PC-9 (cell line): ENCODE data around the gene URGCP. TPM values are rescaled to one million over a fixed set of nuclear protein-coding genes. Genes with fewer than 3 reads are reported as not detected.

Experiments
- BruUV-seq: library from RNA; stranded (reverse); fragments of 400-500 nt; replicated peaks from 2 replicates; lab custom pipeline; 2021; lab: Mats Ljungman, UMichigan
- CTCF ChIA-PET: fragments of 300-600 bp; sonication (Branson Sonifier 250); formaldehyde crosslinking; loops from one replicate; lab custom pipeline; 2022; ENCODE audit warnings: antibody characterized with exemption; lab: Charles Lee
- POLR2A ChIA-PET: fragments of 300-600 bp; sonication (Branson Sonifier 250); formaldehyde crosslinking; loops from one replicate; lab custom pipeline; 2022; ENCODE audit warnings: antibody characterized with exemption; ENCODE audit not compliant: unreplicated experiment; lab: Charles Lee
- DNase-seq, 2 experiments: peaks; one replicate each; pipeline versions ENCODE4 v3.0.0 to v3.0.0-alpha.2; 2015 to 2022; ENCODE audit warnings: mixed read lengths in 1 of 2
- H2AFZ ChIP-seq: fragments of 200-600 bp; sonication (generic); 2 replicates; pipeline ENCODE4 v1.8.1; 2017; ENCODE audit warnings: antibody characterized with exemption
- H3F3A ChIP-seq: fragments of 200-600 bp; sonication (generic); 2 replicates; pipeline ENCODE4 v1.8.1; 2017; ENCODE audit warnings: antibody characterized with exemption, mild to moderate bottlenecking, low read depth; ENCODE audit not compliant: insufficient read depth
- H3K27ac ChIP-seq: fragments of 200-600 bp; sonication (generic); 2 replicates; pipeline ENCODE4 v1.6.1; 2016; ENCODE audit warnings: mixed run types
- H3K27me3 ChIP-seq: fragments of 200-600 bp; sonication (generic); 2 replicates; pipeline ENCODE4 v1.6.1; 2016; ENCODE audit warnings: low read depth, mixed run types; ENCODE audit not compliant: insufficient read depth
- H3K36me3 ChIP-seq: fragments of 200-600 bp; sonication (generic); 2 replicates; pipeline ENCODE4 v1.6.1; 2016; ENCODE audit warnings: low read depth, mixed run types
- H3K4me1 ChIP-seq: fragments of 200-600 bp; sonication (generic); replicated peaks from 2 replicates; pipeline ENCODE4 v1.6.1; 2016; ENCODE audit warnings: mixed run types; ENCODE audit not compliant: insufficient read depth
- H3K4me2 ChIP-seq: fragments of 200-600 bp; sonication (generic); 2 replicates; pipeline ENCODE4 v1.6.1; 2017; ENCODE audit warnings: mixed run types
- H3K4me3 ChIP-seq: fragments of 200-600 bp; sonication (generic); 2 replicates; pipeline ENCODE4 v1.6.1; 2016; ENCODE audit warnings: mixed run types
- H3K79me2 ChIP-seq: fragments of 200-600 bp; sonication (generic); 2 replicates; pipeline ENCODE4 v1.6.1; 2017; ENCODE audit warnings: low read depth, mixed run types
- H3K9me2 ChIP-seq: fragments of 200-600 bp; sonication (generic); 2 replicates; pipeline ENCODE4 v1.8.1; 2017; ENCODE audit warnings: mild to moderate bottlenecking; ENCODE audit not compliant: insufficient read depth
- H3K9me3 ChIP-seq: fragments of 200-600 bp; sonication (generic); 2 replicates; pipeline ENCODE4 v1.8.1; 2016; ENCODE audit warnings: low read depth; ENCODE audit not compliant: insufficient read depth
- H4K20me1 ChIP-seq: fragments of 200-600 bp; sonication (generic); 2 replicates; pipeline ENCODE4 v1.8.1; 2017; ENCODE audit not compliant: insufficient read depth
- EZH2 ChIP-seq: fragments of 200-600 bp; sonication (generic); IDR thresholded peaks from 2 replicates; pipeline ENCODE4 v1.8.0; 2017; ENCODE audit warnings: antibody characterized with exemption, low read depth
- intact Hi-C: fragments of 100-400 bp; cut with micrococcal nuclease; formaldehyde crosslinking; loops from one replicate; pipeline ENCODE4 v1.10.0; 2022; ENCODE audit not compliant: unreplicated experiment
- total RNA-seq: library from RNA; stranded (reverse); gene quantifications from 2 replicates; pipeline ENCODE4 v1.2.3, GENCODE V29; 2021
- TF ChIP-seq, protein P1 (sequence below): fragments of 200-600 bp; sonication (generic); conservative IDR thresholded peaks from 2 replicates; pipeline ENCODE4 v1.6.1; 2017; ENCODE audit warnings: mixed run types, antibody characterized with exemption, mild to moderate bottlenecking, moderate library complexity

Gene URGCP
- total RNA-seq, 1 experiment from 2014 or later: 49.5 TPM

DNA sequence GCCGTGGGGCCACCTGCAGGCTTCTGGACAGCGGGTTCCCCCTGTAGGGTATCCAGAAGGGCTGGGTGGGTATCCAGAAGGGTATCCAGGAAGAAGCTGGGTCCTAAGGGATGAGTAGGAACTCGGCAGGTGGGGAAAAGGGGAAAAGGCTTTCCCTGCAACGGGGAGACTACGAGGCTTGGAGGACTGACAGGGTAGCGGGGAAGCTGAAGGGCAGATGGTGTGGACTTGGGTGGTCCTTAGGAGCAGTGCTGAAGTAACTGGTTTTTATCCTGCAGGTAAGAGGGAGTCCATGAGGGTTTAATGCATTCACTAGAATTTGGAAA, 20.4 kb upstream of the URGCP start:
- peak overlapping the region; percentile 85 for H3K4me2 ChIP-seq
- TF ChIP-seq, protein P1, sequence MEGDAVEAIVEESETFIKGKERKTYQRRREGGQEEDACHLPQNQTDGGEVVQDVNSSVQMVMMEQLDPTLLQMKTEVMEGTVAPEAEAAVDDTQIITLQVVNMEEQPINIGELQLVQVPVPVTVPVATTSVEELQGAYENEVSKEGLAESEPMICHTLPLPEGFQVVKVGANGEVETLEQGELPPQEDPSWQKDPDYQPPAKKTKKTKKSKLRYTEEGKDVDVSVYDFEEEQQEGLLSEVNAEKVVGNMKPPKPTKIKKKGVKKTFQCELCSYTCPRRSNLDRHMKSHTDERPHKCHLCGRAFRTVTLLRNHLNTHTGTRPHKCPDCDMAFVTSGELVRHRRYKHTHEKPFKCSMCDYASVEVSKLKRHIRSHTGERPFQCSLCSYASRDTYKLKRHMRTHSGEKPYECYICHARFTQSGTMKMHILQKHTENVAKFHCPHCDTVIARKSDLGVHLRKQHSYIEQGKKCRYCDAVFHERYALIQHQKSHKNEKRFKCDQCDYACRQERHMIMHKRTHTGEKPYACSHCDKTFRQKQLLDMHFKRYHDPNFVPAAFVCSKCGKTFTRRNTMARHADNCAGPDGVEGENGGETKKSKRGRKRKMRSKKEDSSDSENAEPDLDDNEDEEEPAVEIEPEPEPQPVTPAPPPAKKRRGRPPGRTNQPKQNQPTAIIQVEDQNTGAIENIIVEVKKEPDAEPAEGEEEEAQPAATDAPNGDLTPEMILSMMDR: no peak; the same call in 1 of the 2 replicates
- no peak for TF ChIP-seq EZH2
- intact Hi-C loops: loop anchor here (1.0 to 2.0 kb wide), 2 partner anchors 22 to 57 kb away; partner anchors contain the start of gene MRPS24
- H3K27ac ChIP-seq: peak overlapping the region; percentile 84
- no peaks in the 10 kb centered on the region for H3K27me3 ChIP-seq
- no peaks in the 10 kb centered on the region for H3K9me2 ChIP-seq
- H3K36me3 ChIP-seq: no peaks in the 10 kb centered on the region
- peaks cover 21% of the 10 kb centered on the region for H3K4me1 ChIP-seq
- H4K20me1 ChIP-seq: no peaks in the 10 kb centered on the region
- peak overlapping the region; percentile 90 for H2AFZ ChIP-seq
- ChIA-PET CTCF (interaction anchor here (0.7 kb wide), 1 partner anchor 173 kb away, joined by 3 read pairs; no protein-coding TSS in a partner anchor), POLR2A (interaction anchor here (0.5 to 0.6 kb wide), 2 partner anchors 16 to 197 kb away, joined by 5 to 6 read pairs; partner anchors contain the start of gene COA1)
- no peak for DNase-seq
- peak overlapping the region; percentile 84 for H3K4me3 ChIP-seq
- H3F3A ChIP-seq: peaks cover 20% of the 10 kb centered on the region; the same call in 1 of the 2 replicates
- no TSS peak for BruUV-seq
- H3K9me3 ChIP-seq: no peaks in the 10 kb centered on the region
- H3K79me2 ChIP-seq: peaks cover 22% of the 10 kb centered on the region; the same call in 1 of the 2 replicates

DNA sequence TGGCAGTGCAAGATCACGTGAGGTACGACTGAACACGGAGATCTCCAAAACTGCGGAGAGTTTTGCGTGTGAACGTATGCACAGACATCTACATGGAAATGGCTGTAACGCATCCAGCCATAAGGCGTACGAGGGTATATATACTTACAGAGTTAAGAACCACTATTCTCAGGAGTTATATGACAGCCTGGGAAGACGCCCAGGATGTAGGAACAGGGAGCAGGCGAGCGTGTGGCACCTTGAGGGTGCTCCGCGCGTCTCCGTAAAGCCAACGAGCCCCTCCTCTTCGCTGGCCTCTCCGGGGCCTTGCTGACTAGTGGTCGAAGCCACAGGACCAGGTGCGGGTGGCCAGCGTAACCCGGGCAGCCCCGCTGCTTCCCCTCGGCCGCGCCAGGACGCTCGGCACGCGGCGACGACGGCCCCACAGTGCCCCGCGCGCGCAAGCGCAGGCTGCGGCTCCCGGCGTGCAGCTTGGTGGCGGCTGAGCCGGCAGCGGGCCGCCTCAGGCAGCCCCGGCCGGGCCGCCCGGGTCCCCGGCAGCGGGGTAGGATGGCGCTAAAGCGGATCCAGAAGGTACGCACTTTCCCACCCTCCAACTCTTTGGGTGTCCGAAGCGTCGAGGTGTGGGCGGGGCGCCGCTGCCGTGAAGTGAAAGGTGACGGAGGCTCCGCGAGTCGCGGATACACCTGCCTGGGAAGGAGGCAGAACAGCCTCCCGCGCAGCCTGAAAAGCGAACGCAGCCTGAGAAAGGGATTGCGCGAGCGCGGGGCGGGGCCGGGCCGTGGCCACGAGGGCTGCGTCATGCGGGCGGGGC, 19.8 kb upstream of the URGCP start, which contains the start of gene UBE2D4:
UBE2D4 (plus strand) TSS at position 453 of the 814 bp plus-strand sequence; CDS start at position 550, 97 bp downstream.
- Histone ChIP-seq H3K27ac (peak within 1 kb of the TSS; percentile 84), H3K79me2 (peaks cover 22% of the 10 kb centered on the region; the same call in 1 of the 2 replicates), H3K27me3 (no peaks in the 10 kb centered on the region), H2AFZ (peak within 1 kb of the TSS; percentile 90), H3K36me3 (no peaks in the 10 kb centered on the region), H3K4me1 (peaks cover 21% of the 10 kb centered on the region), H3K9me3 (no peaks in the 10 kb centered on the region), H3K9me2 (no peaks in the 10 kb centered on the region), H3F3A (peaks cover 21% of the 10 kb centered on the region; the same call in 1 of the 2 replicates), H4K20me1 (no peaks in the 10 kb centered on the region), H3K4me2 (peak within 1 kb of the TSS; percentile 85), H3K4me3 (peak within 1 kb of the TSS; percentile 84)
- ChIA-PET CTCF (interaction anchor here (0.6 to 0.7 kb wide), 2 partner anchors 173 to 1012 kb away, joined by 3 read pairs; no protein-coding TSS in a partner anchor), POLR2A (interaction anchor here (0.6 to 0.7 kb wide), 4 partner anchors 19 to 252 kb away, joined by 3 to 6 read pairs (median 4); partner anchors contain the start of gene COA1)
- no peak for TF ChIP-seq EZH2
- TF ChIP-seq, protein P1: no peak
- intact Hi-C loops: loop anchor here (1.0 to 2.0 kb wide), 2 partner anchors 21 to 57 kb away; partner anchors contain the start of gene MRPS24
- peak; percentile 87 to 92 for DNase-seq
- TSS peak; percentile 79 for BruUV-seq

DNA sequence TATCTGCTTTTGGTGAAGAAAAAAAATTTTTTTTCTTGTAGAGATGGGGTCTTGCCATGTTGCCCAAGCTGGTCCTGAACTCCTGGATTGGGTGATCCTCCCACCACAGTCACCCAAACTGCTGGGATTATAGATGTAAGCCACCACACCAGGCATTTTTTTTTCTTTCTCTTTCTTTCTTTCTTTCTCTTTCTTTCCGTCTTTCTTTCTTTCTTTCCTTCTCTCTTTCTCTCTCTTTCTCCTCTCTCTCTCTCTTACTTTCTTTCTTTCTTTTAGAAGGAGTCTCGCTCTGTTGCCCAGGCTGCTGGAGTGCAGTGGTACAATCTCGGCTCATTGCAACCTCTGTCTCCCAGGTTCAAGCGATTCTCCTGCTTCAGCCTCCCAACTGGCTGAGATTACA, 16.3 kb upstream of the URGCP start:
- H3K9me2 ChIP-seq: no peaks in the 10 kb centered on the region
- intact Hi-C loops: no loop called here

More for the DNA sequence above, 16.3 kb upstream of the URGCP start:
- H3K9me3 ChIP-seq: no peaks in the 10 kb centered on the region
- no peak for TF ChIP-seq EZH2
- TF ChIP-seq, protein P1: no peak
- H3F3A ChIP-seq: peaks cover 21% of the 10 kb centered on the region; the same call in 1 of the 2 replicates
- H3K27ac ChIP-seq: no peak overlapping the region
- H3K4me1 ChIP-seq: peaks cover 21% of the 10 kb centered on the region
- no peak overlapping the region for H2AFZ ChIP-seq
- DNase-seq: peak in 1 of 2 experiments; percentile 5
- 0 out of 2 replicates have a peak, but pooled peaks cover 4% of the 10 kb centered on the region for H3K36me3 ChIP-seq
- H3K4me3 ChIP-seq: no peak overlapping the region
- H3K4me2 ChIP-seq: no peak overlapping the region
- ChIA-PET POLR2A (no interaction called here), CTCF (no interaction called here)
- no TSS peak for BruUV-seq
- no peaks in the 10 kb centered on the region for H3K27me3 ChIP-seq
- no peaks in the 10 kb centered on the region for H4K20me1 ChIP-seq
- peaks cover 22% of the 10 kb centered on the region; the same call in 1 of the 2 replicates for H3K79me2 ChIP-seq
